Fibroblast of the aortic adventitia (primary cell): ENCODE results near the gene DIP2B. TPM values are rescaled to one million over a fixed set of nuclear protein-coding genes. Genes with fewer than 3 reads are reported as not detected.

ENCODE experiments used
- DNase-seq: peaks from one replicate; pipeline ENCODE4 v3.0.0-alpha.2; 2010; ENCODE audit warnings: low read depth
- H3K4me3 ChIP-seq: 2 replicates; pipeline ENCODE4 v1.5.1; 2011; ENCODE audit warnings: low read depth, mild to moderate bottlenecking, control low read depth, low read length, moderate library complexity
- CTCF ChIP-seq: IDR thresholded peaks from 2 replicates; pipeline ENCODE4 v1.5.1; 2011; ENCODE audit warnings: mild to moderate bottlenecking, low read length, control low read depth, inconsistent platforms; ENCODE audit not compliant: insufficient read depth
- total RNA-seq: library from RNA; depleted of rRNA; stranded (reverse); fragments of >200 nt; gene quantifications from 2 replicates; pipeline ENCODE4 v1.2.3, GENCODE V29; 2012; ENCODE audit warnings: low replicate concordance

Gene DIP2B
- total RNA-seq, 1 donor, result 26.7 TPM

GRCh38 chr12:50529345-50529744 is 24.6 kb downstream of the DIP2B start:
- DNase-seq, result no peak
- no peak overlapping the region for H3K4me3 ChIP-seq
- no peak for TF ChIP-seq CTCF

GRCh38 chr12:50530532-50530931 is 25.7 kb downstream of the DIP2B start:
- TF ChIP-seq CTCF, result no peak
- no peak overlapping the region for H3K4me3 ChIP-seq
- no peak for DNase-seq

GRCh38 chr12:50533203-50533584 is 28.4 kb downstream of the DIP2B start:
- no peak for TF ChIP-seq CTCF
- DNase-seq, result no peak
- H3K4me3 ChIP-seq, result no peak overlapping the region

GRCh38 chr12:50533971-50534370 is 29.2 kb downstream of the DIP2B start:
- TF ChIP-seq CTCF, result no peak
- no peak overlapping the region for H3K4me3 ChIP-seq
- DNase-seq, result no peak

GRCh38 chr12:50536831-50537537 is 32.2 kb downstream of the DIP2B start:
- no peak for DNase-seq
- H3K4me3 ChIP-seq, result no peak overlapping the region
- no peak for TF ChIP-seq CTCF

- TF ChIP-seq CTCF, result no peak
- H3K4me3 ChIP-seq, result no peak overlapping the region
- DNase-seq, result peak; percentile 41
These were observed 32.7 kb downstream of the DIP2B start for GRCh38 chr12:50537538-50537919.

GRCh38 chr12:50538182-50538581 is 33.4 kb downstream of the DIP2B start:
- no peak for DNase-seq
- H3K4me3 ChIP-seq, result no peak overlapping the region
- TF ChIP-seq CTCF, result no peak
